Stimulated activated CD4-positive, alpha-beta T cell treated with anti-CD3 and anti-CD28 coated beads, TNF-alpha, amount 100 ng/mL, for 4 hours (primary cell): ENCODE results near the gene ANO9.
"Not testable (repeated sequence)": the region's sequence is repeated elsewhere in the genome, so short reads cannot be mapped to it uniquely, and the experiment has no call there.

Experiments
- DNase-seq, 3 experiments: peaks; one replicate each; pipeline ENCODE4 v3.0.0-alpha.2; 2020; ENCODE audit warnings: low read depth in 3 of 3

ANO9 gene

GRCh38 chr11:416757-417621 is 24.8 kb downstream of the ANO9 start:
- no peak for DNase-seq

- DNase-seq = no peak
Measured at GRCh38 chr11:416051-416756, 25.6 kb downstream of the ANO9 start.

GRCh38 chr11:415640-416041 is 26.2 kb downstream of the ANO9 start:
- no peak for DNase-seq

- DNase-seq = no peak
Measured at GRCh38 chr11:414318-414857, 27.4 kb downstream of the ANO9 start.

- no peak for DNase-seq
Measured at GRCh38 chr11:413120-414081, 28.4 kb downstream of the ANO9 start.

GRCh38 chr11:412641-413119 is 29.1 kb downstream of the ANO9 start:
- DNase-seq = no peak

GRCh38 chr11:411520-411919 is 30.3 kb downstream of the ANO9 start:
- not testable (repeated sequence) for DNase-seq

GRCh38 chr11:410711-411110 is 31.1 kb downstream of the ANO9 start:
- DNase-seq = not testable (repeated sequence)

- DNase-seq = no peak
Measured at GRCh38 chr11:409600-410483, 32.0 kb downstream of the ANO9 start.

GRCh38 chr11:409008-409599 is 32.7 kb downstream of the ANO9 start:
- no peak for DNase-seq

- no peak for DNase-seq
Measured at GRCh38 chr11:408154-409007, 33.4 kb downstream of the ANO9 start.

GRCh38 chr11:407651-408123 is 34.1 kb downstream of the ANO9 start:
- no peak for DNase-seq

GRCh38 chr11:406796-407650 is 34.8 kb downstream of the ANO9 start:
- DNase-seq = peak; percentile 75 to 80 (median 76)

GRCh38 chr11:405954-406795 is 35.6 kb downstream of the ANO9 start:
- DNase-seq = no peak

GRCh38 chr11:405323-405953 is 36.4 kb downstream of the ANO9 start:
- DNase-seq = no peak

- DNase-seq = no peak
Measured at GRCh38 chr11:404551-405264, 37.1 kb downstream of the ANO9 start.
